GM21723 (cell line): ENCODE measurements around the gene CCDC80.
"Not testable (repeated sequence)": the region's sequence is repeated elsewhere in the genome, so short reads cannot be mapped to it uniquely, and the experiment has no call there.

Source experiments
- ATAC-seq: cut with Tn5 transposase; IDR thresholded peaks from one replicate; pipeline ENCODE4 v1.9.1; 2021; ENCODE audit warnings: mild to moderate bottlenecking, moderate library complexity; ENCODE audit not compliant: unreplicated experiment

CCDC80 gene

DNA sequence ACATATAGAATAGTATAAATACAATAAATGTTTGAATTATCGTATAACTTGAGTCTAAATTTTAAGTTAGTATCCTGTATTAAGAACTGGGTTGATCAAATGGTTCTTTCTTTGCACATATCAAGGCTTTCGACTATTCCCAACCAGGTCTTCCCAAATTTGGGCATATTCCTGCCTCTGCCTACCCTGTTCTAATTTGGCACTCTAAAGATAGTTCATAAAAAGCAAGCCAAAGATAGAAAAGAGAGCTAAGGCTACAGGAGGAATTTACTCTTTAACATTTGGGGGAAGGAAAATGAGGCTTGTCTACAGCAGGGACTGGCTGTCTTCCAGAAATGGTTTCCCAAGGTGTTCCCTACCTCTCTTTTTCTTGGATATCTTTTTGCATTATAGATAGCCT lies 43.0 kb downstream of the CCDC80 start:
- no peak for ATAC-seq

DNA sequence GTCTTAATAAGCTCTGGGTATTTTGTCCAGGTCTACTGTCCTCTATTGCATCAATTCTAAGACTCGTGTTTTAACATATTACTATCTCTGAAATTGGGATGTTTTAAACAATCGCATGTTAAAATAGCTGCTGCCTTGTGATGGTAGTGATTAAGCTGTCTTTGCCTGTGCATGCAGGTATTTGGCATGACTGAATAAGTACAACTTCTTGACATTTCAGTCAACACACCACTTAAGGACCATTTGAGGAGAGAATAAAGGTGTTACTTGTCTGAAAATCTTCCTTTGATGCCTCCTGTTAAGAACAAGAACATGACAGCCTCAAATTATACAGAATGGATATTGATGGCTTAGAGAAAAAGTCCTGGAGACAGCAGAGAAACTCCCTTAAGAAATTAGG lies 46.1 kb downstream of the CCDC80 start:
- no peak for ATAC-seq

DNA sequence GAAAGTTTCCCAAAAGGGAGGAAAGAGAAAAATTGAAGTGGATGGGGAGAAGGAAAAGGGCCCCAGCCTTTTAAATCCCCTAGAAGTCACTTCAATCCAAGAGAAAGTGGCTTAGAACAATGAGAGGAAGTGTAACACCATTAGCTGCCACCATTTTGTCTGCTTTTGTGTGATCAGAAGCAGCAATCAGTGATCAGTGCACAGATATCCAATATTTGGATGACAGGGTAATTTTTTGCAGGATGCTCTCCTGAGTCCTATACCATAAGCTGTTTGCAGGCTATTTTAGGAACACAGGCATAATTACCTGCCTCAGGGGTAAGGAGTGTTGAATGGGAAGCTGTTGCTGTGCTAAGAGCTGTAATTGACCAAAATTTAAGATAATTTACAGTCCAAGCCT lies 47.7 kb downstream of the CCDC80 start:
- ATAC-seq = no peak

DNA sequence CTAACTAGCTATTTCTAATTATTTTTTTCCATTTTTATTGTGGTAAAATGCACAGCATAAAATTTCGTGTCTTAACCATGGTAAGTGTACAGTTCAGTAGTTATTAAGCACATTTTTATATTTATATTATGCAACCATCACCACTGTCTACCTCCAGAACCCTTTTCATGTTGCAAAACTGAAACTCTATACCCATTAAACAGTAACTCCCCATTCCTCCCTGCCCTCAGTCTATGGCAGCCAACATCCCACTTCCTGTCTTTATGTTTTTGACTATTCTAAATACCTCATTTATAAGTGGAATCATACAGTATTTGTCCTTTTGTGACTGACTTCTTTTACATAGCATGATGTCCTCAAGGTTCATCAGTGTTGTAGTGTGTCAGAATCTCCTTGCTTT lies 53.6 kb downstream of the CCDC80 start:
- ATAC-seq = no peak

DNA sequence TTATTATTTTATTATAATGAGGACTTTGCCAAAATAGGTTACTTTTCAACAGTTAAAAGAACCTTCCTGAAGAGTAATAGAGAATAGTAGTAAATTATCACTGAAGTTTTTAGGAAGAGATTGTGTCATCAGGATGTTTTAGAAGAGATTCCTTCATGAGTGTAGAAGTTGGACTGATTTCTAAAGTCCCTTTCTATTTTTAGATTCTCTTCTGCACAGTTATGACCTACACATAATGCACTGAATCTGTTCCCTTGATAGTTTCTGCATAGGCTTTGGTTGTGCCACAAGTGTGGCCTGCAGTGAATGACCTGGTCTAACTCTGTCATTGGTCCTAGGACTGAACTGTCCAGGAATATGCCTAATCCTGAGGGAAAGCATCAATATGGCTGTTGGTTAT lies 55.2 kb downstream of the CCDC80 start:
- ATAC-seq = no peak

DNA sequence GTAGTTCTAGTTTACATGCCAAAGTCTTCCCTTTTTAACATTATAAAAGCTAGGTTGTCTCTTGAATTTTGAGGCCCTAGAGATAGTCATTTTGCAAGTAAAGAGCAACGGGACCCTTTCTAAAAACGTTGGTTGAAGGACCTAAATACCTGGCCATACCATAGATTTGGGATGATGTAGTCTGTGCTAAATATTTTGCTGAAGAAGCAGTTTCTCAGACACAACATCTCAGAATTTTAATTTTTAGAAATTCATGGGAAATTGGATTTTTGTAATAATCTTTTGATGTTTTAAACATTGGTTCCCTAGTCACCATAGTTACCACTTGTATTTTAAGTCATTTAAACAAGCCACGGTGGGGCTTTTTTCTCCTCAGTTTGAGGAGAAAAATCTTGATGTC lies 57.8 kb downstream of the CCDC80 start:
- ATAC-seq = no peak

DNA sequence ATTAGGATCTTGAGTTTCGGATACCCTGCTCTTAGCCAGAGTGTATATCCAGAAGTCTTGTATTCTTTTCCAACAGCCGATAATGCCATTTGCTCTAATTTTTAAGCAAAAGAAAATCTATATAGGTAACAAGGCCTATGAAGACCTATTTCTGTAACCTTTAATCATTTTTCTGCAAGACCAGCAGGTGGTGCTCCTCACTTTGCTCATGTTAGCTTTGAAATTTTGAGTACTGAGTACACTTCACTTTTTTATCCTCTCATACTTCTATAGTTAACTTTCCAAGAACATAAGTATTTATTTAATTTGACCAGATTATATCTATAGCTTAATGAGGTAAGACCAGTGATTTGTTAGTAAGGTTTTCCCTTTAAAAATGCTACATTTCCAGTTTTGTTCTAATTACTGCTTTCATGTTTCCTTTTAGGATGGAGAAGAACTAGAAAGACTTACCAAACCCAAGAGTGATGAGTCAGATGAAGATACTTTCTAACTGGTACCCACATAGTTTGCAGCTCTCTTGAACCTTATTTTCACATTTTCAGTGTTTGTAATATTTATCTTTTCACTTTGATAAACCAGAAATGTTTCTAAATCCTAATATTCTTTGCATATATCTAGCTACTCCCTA lies 58.6 kb downstream of the CCDC80 start:
- no peak for ATAC-seq

DNA sequence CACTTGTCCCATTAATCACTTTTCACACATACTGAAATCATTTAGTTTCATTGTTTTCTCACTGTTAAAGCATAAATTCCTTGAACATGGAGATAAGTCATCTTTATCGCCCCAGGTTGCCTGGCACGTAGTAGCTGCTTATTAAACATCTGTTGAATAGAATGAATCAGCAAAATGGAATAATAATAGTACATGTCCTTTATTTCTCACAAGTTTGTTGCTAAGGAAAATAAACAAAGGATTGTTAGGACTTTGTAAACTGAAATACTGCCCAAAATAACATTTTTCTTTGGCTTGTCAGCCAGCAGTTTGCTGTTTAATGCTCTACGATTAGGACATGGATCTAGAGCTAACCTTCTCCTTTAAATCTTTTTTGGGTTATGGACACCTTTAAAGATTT lies 61.2 kb downstream of the CCDC80 start:
- ATAC-seq = no peak

DNA sequence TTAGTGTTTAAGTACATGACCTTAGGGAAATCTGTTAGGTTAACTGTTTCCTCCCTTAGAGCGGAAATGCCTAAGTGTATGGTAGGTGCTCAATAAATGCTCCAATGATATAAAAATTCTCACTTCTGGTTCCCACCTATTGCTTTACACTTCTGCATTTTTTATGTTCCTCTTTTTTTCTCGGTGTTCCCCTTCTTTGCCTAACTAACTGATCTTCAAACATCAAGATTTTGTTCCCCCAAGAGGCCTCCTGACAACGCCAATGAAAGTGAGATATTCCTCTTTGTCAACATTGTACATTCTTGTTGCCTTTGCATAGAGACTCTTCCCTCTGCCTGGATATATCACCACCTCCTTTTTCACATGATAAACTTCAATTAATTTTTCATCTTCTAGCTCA lies 61.7 kb downstream of the CCDC80 start:
- no peak for ATAC-seq

DNA sequence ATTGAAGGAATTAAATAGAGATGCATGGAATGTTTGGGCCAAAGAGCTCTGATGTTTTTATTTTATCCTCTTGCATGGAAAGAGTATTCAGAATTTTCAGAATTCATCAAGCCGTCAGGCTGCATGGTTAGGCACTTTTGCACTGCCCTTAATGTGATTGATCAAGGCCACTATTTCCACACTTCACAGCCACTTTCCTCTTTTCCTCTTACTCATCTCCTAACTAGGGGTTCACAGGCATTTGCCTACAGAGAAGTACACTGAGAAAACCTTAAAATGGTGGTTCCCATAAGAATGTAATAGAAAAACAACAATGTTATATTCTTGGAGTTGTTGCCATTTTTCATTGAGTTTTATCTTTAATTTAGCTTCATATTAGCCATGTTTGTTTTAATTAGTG lies 68.2 kb downstream of the CCDC80 start:
- ATAC-seq = no peak

DNA sequence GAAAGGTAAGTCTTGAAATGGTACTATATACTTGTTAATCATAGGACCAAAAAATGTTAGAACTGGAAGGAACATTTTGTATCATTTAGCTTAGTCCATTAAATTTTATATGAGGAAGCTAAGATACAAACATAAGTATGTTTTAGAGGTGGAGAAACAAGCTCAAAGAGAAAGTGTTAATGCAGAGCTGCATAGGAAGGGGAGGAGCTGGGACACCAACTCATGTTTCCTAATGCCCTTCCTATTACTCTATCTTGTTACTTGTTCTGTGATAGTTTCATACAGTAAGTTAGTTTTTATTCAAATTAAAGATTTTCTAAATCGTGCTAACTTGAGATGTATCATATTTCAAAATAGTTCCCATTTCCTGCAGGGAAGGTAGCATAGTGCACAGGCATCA lies 71.7 kb downstream of the CCDC80 start:
- ATAC-seq = no peak

DNA sequence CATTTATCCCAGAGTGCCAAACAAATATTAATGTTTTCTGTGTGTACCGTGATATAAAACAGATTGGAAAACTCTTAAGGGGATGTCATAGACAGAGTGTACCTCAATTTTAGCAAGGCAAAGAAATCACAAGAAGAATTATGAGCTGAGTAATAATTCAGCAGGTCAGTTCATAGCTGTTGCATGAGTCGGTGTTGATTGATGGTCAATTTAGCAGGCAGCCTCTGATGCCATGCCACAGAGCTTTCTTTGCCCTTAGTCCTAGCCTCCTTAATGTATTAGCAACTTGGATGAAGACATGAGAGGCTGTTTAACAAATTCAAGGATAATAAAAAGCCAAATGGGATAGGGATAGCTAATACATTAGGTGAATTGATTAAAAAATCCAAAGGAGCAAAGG lies 72.3 kb downstream of the CCDC80 start:
- ATAC-seq = no peak

DNA sequence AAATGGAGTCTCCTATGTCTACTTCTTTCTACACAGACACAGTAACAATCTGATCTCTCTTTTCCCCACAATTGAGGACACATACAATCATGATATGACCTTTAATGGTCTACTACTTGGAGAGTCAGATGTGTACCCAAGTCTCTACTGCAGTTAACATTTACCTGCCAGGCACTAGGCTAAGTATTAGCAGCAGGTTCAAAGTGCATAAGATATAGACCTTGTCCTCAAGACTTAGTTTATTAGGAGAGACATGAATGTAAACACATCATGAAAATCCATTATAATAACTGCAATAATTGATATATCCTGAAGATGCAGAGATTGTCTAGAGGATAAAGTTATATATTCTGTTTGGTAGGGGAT lies 76.0 kb downstream of the CCDC80 start:
- ATAC-seq = no peak

DNA sequence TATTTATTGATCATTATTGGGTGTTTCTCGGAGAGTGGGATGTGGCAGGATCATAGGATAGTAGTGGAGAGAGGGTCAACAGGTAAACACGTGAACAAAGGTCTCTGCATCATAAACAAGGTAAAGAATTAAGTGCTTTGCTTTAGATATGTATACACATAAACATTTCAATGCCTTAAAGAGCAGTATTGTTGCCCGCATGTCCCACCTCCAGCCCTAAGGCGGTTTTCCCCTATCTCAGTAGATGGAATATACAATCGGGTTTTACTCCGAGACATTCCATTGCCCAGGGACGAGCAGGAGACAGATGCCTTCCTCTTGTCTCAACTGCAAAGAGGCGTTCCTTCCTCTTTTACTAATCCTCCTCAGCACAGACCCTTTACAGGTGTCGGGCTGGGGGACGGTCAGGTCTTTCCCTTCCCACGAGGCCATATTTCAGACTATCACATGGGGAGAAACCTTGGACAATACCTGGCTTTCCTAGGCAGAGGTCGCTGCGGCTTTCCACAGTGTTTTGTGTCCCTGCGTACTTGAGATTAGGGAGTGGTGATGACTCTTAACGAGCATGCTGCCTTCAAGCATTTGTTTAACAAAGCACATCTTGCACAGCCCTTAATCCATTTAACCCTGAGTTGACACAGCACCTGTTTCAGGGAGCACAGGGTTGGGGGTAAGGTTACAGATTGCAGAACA lies 76.5 kb downstream of the CCDC80 start:
- not testable (repeated sequence) for ATAC-seq

DNA sequence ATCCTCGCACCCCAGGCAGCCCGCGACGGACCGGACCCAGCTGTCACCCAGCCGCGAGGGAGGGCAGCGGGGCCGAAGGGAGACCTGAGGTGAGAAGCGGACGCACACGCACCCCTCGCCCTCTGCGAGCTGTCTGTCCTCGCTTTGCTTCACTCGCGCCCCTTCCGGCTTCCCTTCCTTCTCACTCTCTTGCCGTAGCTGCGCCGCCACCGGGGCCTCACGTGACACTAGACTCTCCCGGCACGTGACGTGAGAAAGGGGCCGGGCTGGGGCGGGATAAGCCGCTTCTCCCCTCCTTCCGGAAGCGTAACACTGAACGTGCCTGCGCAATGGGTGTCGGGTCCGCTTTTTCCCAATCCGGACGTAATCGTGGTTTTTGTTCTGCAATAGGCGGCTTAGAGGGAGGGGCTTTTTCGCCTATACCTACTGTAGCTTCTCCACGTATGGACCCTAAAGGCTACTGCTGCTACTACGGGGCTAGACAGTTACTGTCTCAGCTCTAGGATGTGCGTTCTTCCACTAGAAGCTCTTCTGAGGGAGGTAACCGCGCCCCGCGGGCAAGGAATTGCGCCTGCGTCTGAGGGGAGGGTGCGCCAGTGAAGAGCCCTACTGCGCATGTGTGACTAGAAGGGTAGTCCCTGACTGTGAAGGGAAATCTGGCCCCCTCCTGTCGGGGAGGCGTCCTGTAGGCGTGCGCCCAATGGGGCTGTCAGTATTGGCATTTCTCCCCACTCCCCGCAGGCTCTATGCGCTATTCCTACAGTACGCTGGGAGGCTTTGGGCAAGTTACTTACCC lies 79.0 kb downstream of the CCDC80 start, which contains the start of the genes ATG3 and SLC35A5:
Gene ATG3 (minus strand): TSS at position 229 of the 796 bp plus-strand sequence. CDS start 434 bp downstream, outside the sequence.
Gene SLC35A5 (plus strand): TSS at position 312 of the 796 bp plus-strand sequence. CDS start 1,359 bp downstream, outside the sequence.
- peak; percentile 84 for ATAC-seq

DNA sequence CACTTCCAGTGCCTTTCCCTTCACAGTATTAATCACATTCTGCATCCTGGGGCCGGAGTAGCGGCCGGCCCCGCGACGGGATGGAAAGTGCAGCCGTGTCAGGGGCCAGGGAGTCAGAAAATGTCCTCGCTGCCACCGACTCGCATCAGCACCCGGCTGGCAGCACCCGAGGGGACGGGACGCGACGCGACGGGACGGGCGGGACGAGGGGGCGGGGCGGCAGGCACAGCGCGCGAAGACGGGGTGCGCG lies 79.5 kb downstream of the CCDC80 start:
- ATAC-seq = peak; percentile 54

DNA sequence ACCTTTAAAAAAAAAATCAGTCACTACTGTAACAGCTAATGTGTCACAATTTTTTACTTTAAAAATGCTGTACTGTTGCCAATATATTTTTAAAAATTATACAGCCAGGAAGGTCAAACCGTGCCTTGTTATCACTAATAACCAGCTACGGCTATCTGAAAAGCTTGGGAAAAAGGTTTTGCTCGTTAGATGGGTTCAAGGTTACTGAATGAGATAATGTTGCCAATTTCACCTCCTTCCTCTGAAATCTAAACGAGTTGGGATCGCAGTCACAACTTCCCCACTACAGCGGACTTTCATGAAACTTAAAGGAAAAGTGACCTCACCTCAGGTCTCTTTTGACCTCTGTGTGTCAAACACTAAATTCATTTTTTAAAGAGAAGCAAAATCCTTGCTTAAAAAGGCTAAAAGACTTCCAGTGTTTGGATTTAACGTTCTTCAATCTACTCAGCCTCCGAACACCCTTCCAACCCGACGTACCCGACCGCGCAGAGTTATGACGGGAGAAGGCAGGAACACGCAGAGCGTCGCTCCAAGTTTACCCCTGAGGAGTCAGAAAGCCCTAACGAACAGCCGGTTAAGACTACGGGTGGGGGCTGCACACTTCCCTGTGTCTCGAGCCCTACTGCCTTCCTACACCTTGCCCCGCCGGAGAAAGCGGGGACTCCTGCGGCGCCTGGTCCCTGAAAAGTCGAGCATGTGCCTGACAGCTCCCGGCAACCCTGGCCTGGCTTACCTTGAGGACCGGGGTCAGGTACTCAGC lies 80.0 kb downstream of the CCDC80 start:
- peak; percentile 27 for ATAC-seq

DNA sequence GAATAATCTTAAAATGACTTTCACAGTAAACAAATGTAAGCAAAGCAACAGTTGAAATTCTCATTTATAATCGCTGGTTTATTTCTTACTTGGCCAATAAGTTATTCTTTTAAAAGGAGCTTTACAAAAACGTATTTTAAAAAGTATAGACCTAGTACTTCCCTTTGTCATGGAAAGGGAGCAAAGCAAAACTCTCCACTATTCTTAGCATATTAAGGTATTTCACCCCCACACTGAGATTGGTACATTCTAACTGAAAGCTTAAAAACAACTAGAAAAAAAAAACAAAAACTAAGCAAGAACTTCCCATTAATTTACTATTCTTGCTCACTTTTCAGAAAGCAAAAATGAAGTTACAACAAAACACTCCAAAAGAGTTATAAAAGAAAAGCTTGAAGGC lies 80.6 kb downstream of the CCDC80 start:
- ATAC-seq = no peak

DNA sequence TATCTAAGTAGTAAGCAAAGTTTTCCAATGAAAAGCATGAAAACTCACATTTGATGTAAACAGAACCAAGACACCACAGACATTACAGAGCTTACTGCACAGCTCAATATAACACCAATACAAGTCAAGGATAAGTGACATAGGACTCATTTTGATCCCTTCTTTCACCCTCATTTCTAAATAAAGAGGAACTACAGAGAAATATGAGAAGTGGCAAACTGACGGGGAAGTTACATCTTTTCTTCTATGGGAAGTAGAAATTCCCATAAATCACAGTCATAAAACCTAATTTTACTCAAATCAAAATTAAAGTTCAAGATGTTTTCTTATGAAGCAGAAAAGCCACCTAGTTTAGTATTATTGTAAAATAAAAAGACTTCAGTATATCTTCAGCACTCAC lies 83.0 kb downstream of the CCDC80 start:
- ATAC-seq = no peak

DNA sequence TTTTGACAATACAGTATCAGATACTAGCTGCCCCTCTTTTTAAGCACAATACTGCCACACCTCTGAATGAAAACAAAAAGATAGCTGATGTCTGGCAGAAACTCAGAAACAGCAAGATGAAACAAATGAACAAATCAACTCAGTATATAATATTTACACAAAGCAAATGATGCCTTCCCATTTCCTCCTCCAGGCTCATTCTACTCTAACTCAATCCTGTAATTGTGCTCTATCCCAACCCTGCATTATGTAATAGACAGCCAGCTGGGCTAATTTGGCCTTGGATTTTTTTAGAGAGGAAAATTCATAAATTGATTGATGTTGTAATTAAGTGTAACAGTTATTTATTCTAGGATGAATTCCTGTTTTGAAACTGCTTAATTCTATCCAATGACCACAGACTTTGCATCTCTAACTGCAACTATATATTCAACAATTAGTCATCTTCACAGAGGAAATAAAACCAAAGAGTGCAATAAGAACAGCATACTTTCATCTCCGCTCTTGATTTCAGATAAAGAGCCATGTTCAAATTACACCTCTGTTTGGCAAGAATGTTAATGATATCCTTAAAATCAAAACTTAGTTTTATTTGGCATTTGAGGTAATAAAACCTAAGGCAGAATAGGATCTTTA lies 85.3 kb downstream of the CCDC80 start:
- no peak for ATAC-seq

DNA sequence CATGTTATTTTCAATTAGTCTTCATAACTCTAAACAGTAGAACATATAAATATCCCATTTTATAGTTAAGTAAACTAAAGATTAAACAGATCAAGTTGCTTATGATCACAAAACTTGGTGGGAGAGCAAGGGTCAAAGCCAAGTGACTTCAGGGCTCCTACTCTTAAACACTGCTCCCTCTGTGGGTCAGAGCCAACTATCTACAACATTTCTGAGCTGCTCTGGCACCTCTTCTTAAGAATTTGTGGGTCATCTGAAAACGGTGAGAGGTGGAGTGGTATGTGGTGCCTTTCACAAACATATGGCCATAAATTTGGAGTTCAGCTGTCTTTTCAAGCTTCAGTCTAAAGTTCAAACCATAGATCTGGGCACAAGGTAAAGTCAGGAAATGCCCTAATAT lies 90.1 kb downstream of the CCDC80 start:
- ATAC-seq = no peak
